Measurements from ENCODE around the gene NPDC1. TPM values are rescaled to one million over a fixed set of nuclear protein-coding genes. Genes with fewer than 3 reads are reported as not detected.
"Not testable (repeated sequence)": the region's sequence is repeated elsewhere in the genome, so short reads cannot be mapped to it uniquely, and the experiment has no call there.

Gene NPDC1
- total RNA-seq, 4 donors from 2014 or later, result 25.2 to 221 (median 59.2) TPM

- H3K4me3 ChIP-seq; H3K36me3 ChIP-seq; DNase-seq; H3K27me3 ChIP-seq; H3K9me3 ChIP-seq; H3K4me1 ChIP-seq; H3K27ac ChIP-seq; intact Hi-C loops (cut with DNase I; ENCODE audit: low total_unique reads): not testable (repeated sequence)
- TF ChIP-seq CTCF (IDR thresholded peaks at IDR 0.05), result peak in 1 of 4 experiments; percentile 24
Observed at GRCh38 chr9:137004285-137004684, 41.7 kb downstream of the NPDC1 start.

- no peaks in the 10 kb centered on the region for H3K36me3 ChIP-seq
Observed at GRCh38 chr9:137002646-137003041, 43.3 kb downstream of the NPDC1 start.

GRCh38 chr9:137001857-137002645 lies 43.9 kb downstream of the NPDC1 start:
- no peaks in the 10 kb centered on the region for H3K4me1 ChIP-seq
- no peak overlapping the region for H3K4me3 ChIP-seq
- intact Hi-C loops (cut with DNase I; ENCODE audit: low total_unique reads), result no loop called here
- H3K27me3 ChIP-seq, result no peaks in the 10 kb centered on the region
- TF ChIP-seq CTCF (IDR thresholded peaks at IDR 0.05), result no peak
- TF ChIP-seq POLR2A (IDR thresholded peaks at IDR 0.05), result no peak
- H3K36me3 ChIP-seq, result no peaks in the 10 kb centered on the region
- H3K9me3 ChIP-seq, result no peaks in the 10 kb centered on the region
- no peak overlapping the region for H3K27ac ChIP-seq
- DNase-seq, result no peak

More at GRCh38 chr9:137002646-137003041, 43.3 kb downstream of the NPDC1 start:
- no peaks in the 10 kb centered on the region for H3K9me3 ChIP-seq
- H3K27ac ChIP-seq, result no peak overlapping the region
- no peak overlapping the region for H3K4me3 ChIP-seq
- intact Hi-C loops (cut with DNase I; ENCODE audit: low total_unique reads), result no loop called here
- H3K4me1 ChIP-seq, result no peaks in the 10 kb centered on the region
- H3K27me3 ChIP-seq, result no peaks in the 10 kb centered on the region
- DNase-seq, result no peak
- TF ChIP-seq POLR2A (IDR thresholded peaks at IDR 0.05), result no peak
- no peak for TF ChIP-seq CTCF (IDR thresholded peaks at IDR 0.05)

- peaks cover 0 to 13% of the 10 kb centered on the region in 2 donors for H3K4me1 ChIP-seq
- no peak overlapping the region for H3K27ac ChIP-seq
- no peaks in the 10 kb centered on the region for H3K36me3 ChIP-seq
- H3K9me3 ChIP-seq, result no peaks in the 10 kb centered on the region
- H3K4me3 ChIP-seq, result no peak overlapping the region
- no peaks in the 10 kb centered on the region for H3K27me3 ChIP-seq
- TF ChIP-seq POLR2A (IDR thresholded peaks at IDR 0.05), result no peak
- intact Hi-C loops (cut with DNase I; ENCODE audit: low total_unique reads), result no loop called here
- DNase-seq, result no peak
Observed at GRCh38 chr9:137000177-137000930, 45.6 kb downstream of the NPDC1 start.

DNA sequence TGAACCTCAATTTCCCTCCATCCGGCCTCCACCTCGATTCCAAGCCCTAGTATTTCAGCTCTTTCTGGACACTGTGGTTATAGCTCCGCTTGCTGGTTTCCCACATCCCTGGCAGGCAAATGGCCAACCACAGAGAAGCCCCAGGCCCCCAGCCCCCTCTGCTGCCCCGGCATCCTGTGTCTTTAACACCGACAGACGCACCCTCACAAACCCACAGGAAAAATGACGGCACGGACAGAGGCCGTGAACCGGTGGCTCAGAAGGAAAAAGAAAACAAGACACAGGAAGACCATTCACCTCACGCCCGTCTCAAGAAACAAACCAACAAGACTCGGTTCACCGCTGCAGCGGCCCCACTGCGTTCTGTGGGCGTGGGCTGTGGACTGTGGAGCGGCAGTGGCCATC lies 48.1 kb downstream of the NPDC1 start:
- no peak for DNase-seq
- intact Hi-C loops (cut with DNase I; ENCODE audit: low total_unique reads), result no loop called here
- no peaks in the 10 kb centered on the region for H3K36me3 ChIP-seq
- no peaks in the 10 kb centered on the region for H3K9me3 ChIP-seq
- no peak overlapping the region for H3K4me3 ChIP-seq
- H3K27ac ChIP-seq, result no peak overlapping the region
- no peaks in the 10 kb centered on the region for H3K27me3 ChIP-seq
- H3K4me1 ChIP-seq, result peaks cover 0 to 16% of the 10 kb centered on the region in 2 donors
- TF ChIP-seq POLR2A (IDR thresholded peaks at IDR 0.05), result no peak

GRCh38 chr9:136997371-136997770 lies 48.6 kb downstream of the NPDC1 start:
- Histone ChIP-seq H3K36me3 (no peaks in the 10 kb centered on the region), H3K4me3 (no peak overlapping the region), H3K9me3 (no peaks in the 10 kb centered on the region), H3K27ac (no peak overlapping the region), H3K27me3 (no peaks in the 10 kb centered on the region), H3K4me1 (peaks cover 0 to 19% of the 10 kb centered on the region in 2 donors)
- DNase-seq, result no peak
- no peak for TF ChIP-seq CTCF (IDR thresholded peaks at IDR 0.05)
- no peak for TF ChIP-seq POLR2A (IDR thresholded peaks at IDR 0.05)
- intact Hi-C loops (cut with DNase I; ENCODE audit: low total_unique reads), result no loop called here
